GM21447 (cell line): ENCODE results near the gene NOSTRIN.
"Not testable (repeated sequence)": the region's sequence is repeated elsewhere in the genome, so short reads cannot be mapped to it uniquely, and the experiment has no call there.

Source experiments
- ATAC-seq: cut with Tn5 transposase; IDR thresholded peaks from one replicate; pipeline ENCODE4 v1.9.1; 2021; ENCODE audit not compliant: unreplicated experiment

The NOSTRIN gene

DNA sequence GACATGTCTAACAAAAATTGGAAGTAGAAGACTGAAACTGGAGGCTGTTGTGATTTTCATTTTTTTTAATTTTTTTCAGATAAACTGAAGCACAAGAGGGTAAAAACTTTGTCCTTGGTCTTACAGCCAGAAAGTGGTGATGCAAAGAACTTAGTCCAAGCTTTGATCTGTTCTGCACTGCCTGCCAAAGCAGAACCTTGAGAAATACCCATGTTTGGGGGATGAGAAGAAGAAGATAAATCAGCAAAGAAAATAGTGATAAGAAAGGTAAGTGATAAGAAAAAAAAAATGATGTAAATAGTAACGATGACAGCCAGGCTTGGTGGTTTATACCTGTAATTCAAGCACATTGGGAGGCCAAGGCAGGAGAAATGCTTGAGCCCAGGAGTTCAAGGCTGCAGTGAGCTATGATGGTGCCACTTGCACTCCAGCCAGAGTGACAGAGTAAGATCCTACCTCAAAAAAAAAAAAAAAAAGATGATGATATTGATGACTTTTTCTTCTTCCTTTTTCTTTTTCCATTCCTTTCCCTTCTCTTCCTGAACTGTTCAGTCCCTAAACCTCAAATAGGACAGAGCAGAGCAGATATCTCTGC is 14.6 kb upstream of the NOSTRIN start:
- ATAC-seq: no peak

DNA sequence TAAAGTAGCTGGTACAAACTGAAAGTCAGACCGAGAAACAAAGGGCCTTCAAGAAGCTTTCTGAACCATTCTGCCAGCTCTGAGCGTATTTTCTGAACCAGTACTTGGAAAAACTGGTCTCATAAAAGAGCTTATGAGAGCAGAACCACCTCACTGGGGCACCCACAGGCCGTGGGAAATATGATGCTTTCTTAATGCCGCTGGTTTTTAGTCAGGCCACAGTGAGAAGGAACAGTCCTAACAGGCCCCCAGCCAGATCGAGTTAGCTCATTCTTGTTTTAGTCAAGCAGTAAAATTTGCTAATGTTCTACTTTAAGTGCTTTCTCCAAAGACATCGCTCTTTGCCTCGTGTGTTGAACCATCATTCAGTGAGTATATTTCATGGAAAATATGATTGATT is 12.7 kb upstream of the NOSTRIN start:
- no peak for ATAC-seq

DNA sequence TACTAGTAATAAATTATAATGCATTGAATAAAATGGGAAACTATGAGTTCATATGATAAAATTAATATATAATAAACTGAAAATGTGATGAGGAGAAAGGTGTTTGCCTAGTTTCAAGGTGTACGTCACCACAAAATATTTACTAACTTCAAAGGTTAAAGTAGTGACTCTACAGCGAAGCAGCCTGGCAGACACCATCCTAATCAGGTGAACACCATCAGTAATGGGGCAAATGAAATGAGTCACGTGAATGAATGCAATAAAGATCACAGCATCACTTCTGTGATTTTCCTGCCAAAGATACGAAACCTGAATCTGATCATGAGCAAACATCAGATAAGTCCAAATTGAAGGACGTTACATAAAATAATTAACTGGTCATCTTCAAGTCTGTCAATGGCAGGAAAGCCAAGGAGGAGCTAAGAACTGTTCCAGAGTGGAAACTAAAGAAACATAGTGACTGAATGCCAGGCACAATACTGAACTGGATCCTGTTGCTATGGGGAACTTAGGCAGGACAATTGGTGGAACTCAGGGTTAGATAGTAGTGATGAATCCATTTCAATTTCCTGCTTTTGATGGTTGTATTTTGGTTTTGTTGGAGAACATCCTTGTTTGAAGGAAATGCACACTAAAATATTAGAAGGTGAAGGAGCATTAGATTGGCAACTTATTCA is 12.1 kb upstream of the NOSTRIN start:
- no peak for ATAC-seq

DNA sequence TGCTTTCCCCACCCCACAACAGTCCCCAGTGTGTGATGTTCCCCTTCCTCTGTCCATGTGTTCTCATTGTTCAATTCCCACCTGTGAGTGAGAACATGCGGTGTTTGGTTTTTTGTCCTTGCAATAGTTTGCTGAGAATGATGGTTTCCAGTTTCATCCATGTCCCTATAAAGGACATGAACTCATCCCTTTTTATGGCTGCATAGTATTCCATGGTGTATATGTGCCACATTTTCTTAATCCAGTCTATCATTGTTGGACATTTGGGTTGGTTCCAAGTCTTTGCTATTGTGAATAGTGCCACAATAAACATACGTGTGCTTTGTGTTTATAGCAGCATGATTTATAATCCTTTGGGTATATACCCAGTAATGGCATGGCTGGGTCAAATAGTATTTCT is 11.3 kb upstream of the NOSTRIN start:
- ATAC-seq: not testable (repeated sequence)

DNA sequence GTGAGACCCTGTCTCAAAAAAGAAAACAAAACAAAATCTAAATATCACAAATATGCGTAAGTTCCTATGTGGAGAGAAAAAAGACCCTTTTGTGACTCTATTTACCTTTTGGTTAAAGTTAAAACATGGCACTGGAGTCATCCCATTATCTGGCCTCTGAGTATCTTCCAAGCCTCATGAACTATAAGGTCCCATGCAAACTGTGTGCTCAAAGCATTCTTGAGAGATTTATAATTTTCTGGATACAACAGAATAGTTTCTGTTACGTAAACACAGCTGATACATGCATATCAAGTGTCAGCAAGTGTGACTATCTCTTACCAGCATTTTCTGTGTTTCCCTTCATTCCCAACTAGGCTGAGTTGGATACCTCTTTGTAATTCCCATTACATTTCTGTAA is 8.8 kb upstream of the NOSTRIN start:
- ATAC-seq: no peak

DNA sequence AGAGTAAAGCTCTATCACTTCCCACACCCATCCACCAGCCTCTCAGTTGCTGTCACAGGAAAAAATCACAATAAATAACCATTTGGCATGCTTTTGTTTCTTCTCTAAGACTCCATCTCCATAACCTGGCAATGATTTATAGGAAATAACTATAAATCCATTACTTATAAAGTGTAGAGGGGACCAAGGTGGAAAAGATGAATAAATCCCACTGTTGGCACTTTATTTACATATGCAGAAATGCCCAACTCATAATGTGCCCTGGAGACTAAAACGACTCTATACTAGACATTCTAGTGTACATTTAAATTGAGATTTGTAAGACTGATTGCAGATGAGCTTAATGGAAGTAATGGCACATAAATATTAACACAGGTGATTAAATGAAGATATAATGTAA is 7.5 kb upstream of the NOSTRIN start:
- ATAC-seq: no peak

DNA sequence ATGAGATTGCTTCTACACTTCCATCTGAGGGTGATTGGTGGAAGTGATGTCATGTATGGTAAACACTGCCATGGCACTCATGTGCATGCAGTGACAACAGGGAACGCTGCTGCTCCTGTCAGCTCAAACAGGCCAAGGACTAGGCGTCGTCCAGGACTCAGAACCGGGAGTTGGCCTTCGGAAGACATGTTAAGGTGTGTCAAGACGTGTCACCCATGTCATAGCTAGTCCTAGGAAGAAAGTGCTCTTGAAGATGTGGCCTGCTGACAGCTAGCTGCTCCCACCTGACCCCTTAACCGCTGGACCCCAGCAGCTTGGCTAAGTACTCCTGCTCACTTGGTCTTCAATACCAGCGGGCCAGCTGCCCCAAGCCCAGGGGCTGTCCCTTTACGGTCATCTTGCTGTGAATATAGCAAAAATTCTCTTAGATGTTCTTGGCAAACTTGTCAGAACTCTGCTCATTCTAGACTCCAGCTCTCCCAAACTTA is 6.3 kb upstream of the NOSTRIN start:
- ATAC-seq: no peak

DNA sequence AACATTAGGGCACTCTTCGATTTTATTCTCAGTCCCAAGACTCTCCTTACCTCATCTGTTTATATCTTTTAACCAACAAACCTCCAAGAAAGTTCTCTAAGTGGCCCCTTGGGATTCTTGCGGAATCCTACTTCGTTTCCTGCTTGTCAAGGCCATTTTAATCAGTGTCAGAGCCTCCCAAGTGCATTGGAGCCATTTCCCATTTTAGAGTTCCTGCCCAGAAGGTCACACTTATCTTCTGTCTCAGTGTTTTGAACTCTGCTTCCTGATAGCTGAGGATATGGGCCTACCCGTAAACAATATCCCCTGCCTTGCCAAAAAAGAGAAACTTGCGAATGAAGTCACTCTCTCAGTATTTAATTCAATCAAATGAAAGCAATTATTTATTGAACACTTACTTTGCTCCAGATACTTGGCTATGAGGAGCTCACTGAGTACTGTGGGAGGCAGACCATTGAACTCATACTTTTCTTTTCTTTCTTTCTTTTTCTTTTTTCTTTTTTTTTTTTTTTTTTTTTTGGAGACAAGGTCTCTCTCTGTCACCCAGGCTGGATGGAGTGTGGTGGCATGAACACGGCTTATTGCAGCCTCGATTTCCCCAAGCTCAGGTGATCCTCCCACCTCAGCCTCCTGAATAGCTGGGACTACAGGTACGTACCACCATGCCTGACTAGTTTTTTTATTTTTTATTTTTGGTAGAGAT is 5.7 kb upstream of the NOSTRIN start:
- ATAC-seq: no peak

DNA sequence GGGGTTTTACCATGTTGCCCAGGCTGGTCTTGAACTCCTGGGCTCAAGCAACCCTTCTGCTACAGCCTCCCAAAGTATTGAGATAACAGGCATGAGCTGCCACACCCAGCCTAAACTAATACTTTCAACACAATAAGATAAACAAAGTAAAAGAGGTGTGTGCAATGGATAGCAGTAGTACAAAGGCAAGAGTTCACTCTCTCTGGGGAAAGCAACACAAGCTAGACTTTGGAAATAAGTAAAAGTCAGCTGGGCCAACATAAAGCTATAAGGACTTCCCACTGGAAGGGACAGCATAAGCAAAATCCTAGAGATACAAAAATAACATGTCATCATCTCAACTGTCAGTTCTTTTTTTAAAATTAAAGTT is 5.2 kb upstream of the NOSTRIN start:
- ATAC-seq: no peak

DNA sequence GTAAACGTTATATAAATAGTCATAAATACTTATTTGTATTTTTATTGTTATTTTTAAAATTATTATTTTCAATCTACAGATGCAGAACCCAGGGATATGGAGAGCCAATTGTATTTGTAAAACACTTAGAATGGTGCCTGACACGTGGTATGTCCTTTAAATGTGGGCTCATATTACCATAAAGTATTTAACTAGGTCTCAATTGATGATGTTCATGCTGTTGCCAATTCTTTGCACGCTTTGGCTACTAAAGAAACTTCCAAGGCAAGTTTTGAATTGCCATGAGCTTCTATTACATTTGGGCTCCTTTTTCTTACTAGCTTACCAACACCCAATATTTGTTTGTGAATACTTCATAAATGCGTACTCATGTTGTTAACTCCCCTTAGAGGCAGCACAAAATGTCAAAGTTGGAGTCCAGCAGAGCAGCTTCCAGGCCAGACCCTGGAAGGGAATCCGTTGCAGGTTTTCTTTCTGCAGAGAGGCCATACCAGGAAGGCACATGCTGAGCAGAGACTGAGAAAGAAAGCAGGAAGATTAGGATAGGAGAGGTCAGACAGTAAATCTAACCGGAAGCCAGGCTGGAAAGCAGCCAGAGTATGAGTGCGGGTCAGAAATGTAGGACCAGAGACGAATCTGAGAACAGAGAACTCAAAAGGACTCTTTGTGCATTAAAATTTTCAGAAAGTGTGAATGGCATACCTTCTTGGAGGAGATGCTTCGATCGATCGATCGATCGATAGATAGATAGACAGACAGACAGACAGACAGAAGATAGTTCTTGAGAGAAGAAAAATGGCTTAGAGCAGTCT is 4.2 kb upstream of the NOSTRIN start:
- ATAC-seq: no peak

DNA sequence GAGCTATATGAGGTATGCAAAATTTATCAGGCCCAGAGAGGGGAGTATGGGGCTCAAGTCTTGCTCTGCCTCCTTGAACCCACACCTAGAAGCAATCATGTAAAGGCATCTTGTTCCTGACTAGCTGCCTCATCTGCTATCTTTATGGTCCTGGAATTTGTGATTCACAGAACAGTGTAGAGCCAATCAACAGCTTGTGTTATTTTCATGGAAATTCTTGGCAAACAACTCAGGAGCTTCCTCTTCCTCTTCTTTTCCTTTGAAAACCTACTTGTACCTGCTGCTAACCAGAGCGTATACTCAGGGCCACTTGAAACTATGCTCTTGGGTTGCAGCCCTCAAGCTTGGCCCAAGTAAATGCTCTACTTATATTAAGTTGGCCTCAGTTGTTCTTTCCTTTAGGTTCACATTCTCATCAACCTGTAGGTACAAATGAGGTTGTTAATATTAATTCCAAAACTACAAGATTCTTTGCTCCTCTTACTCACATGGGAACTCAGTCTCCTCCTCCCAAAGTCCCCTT is 3.5 kb upstream of the NOSTRIN start:
- no peak for ATAC-seq

DNA sequence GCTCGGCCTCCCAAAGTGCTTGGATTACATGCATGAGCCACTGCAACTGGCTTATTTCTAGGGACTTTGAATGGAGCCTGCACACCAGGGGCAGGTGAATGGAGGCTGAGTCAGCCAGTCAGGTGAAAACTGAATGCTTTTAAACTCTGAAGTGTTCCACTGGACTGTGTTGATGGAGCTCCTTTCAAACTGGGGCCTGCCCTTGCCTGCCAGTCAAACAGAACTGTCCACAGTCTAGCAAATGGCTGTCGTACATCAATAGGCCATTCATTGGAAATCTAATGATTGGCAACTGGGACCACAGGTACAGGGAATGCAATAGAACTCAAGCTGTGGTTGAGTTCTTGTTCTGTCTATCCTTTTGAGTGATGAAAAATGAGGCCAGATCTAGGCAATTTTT is 966 bp upstream of the NOSTRIN start:
- no peak for ATAC-seq

DNA sequence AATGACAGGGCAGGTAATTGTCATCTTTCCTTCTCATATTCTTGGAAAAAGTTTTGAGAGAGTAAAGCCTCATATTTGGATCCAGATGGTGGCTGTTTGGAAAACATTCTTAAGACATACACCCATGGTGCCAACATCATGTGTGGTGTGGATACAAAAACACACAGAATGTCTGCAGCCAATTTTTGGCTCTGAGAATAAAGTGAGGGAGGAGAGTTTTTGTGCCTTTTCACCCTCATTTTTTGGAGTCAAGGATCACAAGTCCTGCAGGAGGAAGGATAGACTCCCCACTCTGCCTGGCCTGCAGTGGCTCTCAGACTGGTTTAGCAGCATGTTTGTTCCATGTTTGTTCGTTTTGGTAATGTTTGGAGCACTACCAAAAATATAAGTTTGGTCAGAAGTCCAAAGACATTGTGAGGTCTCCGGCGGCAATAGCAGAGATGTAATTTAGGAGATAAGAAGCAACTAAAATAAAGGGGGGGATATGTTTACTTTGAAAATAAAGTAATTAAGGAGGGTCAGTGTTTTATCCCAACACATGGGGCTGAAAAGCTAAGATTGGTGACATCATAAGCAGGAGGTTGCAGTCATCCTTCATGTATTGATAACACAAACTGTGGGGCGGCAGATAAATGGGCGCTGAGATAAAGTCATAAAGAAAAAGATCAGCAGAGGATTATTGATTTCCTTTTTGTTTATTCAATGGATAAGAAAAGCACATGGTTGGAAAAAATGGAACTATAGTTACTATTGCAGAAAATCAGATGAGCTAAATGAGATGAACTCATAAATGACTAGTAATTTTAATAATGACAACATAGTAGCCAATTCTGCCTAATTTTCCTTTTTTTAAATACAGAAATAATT is 655 bp downstream of the NOSTRIN start:
- ATAC-seq: no peak

DNA sequence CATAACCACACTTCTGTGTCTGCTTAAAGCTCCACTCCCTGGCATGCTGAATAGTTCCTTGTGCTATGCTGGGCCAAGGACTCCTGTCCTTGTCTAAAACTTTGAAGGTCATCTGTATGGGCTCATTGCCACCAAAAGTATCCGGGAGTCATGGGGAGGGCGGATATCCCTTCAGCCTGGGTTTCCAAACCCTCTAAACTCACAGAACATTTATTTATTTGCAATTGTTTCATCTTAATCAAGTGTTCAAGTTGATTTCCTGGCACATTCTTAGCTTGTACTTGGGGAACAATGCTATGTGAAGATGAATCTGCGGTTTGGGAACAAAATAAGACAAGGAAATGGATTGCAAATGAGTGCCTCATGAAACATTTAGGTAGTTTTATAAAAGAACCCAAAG is 1.8 kb downstream of the NOSTRIN start:
- no peak for ATAC-seq

DNA sequence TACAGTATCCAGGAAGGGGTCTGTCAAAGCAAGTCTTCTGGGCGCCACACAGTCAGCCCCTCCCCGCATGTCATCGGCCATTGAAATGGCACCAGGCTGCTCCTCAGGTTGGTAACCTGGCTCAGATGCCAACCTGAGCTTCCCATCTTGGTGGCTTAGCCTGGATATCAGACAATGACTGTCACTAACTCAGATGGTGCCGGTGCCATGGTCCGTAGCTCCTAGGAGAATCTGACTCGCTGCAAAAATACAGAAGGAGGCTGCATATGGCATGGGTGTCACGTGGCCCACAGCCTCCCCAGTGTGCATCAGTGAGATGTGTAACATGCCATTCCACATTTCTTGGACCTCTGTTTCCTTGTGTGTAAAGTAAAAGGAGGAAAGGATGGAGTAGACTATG is 3.2 kb downstream of the NOSTRIN start:
- ATAC-seq: no peak

DNA sequence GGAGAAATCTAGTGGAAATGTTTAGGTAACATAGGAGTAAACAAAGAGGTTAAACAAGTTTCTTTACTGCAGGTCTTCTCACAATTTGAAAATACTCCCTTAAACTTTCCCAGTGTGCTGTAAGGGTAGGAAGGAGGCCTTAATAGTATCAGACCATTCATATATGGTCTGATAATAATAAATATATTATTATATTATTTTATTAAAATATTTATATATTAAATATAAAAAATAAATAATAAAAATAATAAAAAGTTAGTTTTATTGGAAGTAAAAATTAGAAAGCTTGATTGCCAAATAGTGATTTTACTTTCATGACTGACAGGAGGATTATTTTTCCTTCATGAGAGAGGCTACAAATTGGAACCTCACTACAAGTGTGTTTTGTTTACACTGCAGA is 7.1 kb downstream of the NOSTRIN start:
- no peak for ATAC-seq

DNA sequence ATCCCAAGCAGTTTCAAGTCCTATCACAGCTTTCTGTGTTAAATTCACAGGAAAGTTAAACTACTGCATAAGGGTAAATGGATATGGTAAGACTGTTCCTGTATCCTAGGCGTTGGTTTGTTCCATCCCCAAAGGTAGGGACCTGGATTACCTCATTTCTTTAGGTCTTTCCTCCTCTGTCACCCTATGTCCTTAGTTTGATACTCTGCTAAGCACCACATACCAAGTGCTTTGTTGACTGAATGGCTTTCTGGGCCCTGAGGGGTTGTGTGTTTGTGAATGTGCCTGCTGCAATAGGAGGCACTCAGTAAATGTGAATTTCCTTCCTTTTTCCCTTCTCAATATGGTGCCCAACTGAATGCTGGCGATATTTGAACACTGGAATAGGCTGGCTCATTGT is 7.8 kb downstream of the NOSTRIN start:
- no peak for ATAC-seq

DNA sequence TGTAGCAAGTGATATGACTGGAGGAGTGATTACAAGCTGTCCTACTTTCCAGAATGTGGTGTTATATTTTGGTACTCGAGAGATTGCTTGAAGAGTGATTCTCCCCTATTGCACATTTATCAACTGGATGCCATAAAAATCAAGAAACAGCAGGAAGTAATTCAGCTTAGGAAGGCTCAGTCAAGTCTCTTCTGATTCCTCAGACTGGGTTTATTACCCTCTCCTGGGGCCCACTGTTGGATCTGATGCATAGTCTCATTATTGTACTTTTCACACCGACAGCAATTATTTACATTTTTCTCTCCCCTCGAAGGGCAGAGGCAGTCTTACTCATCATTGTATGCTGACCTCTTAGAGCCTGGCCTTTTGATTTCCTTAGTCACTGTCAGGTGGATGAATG is 9.3 kb downstream of the NOSTRIN start:
- ATAC-seq: no peak

DNA sequence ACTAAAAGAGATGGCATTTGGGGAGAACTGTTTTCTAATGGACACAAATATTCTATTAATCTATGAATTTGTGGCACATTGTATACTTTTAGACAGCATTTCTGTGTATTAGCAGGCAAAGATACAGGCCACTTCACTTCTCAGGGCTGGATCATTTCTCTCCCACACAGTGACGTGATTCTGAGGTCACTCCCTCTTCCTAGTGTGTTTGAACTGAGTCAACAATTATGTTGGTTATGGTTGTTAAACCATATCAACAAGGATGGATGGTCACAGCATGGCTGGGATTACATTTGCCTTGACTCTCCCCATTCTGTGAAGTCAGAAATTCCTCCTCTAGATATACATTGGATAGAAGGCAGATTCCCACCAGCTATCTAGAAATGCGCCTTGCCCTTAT is 11.6 kb downstream of the NOSTRIN start:
- no peak for ATAC-seq
